GM18520 (cell line): ENCODE data around the gene JADE2.
"Not testable (repeated sequence)": the region's sequence is repeated elsewhere in the genome, so short reads cannot be mapped to it uniquely, and the experiment has no call there.

Experiments
- ATAC-seq: cut with Tn5 transposase; IDR thresholded peaks from one replicate; pipeline ENCODE4 v1.9.1; 2021; ENCODE audit not compliant: unreplicated experiment

JADE2 gene

GRCh38 chr5:134524826-134525682 is at the start of gene JADE2:
TSS of gene JADE2 (plus strand) at chr5:134525670. CDS start at chr5:134535858, 10,188 bp downstream.
- ATAC-seq = peak; percentile 28

DNA sequence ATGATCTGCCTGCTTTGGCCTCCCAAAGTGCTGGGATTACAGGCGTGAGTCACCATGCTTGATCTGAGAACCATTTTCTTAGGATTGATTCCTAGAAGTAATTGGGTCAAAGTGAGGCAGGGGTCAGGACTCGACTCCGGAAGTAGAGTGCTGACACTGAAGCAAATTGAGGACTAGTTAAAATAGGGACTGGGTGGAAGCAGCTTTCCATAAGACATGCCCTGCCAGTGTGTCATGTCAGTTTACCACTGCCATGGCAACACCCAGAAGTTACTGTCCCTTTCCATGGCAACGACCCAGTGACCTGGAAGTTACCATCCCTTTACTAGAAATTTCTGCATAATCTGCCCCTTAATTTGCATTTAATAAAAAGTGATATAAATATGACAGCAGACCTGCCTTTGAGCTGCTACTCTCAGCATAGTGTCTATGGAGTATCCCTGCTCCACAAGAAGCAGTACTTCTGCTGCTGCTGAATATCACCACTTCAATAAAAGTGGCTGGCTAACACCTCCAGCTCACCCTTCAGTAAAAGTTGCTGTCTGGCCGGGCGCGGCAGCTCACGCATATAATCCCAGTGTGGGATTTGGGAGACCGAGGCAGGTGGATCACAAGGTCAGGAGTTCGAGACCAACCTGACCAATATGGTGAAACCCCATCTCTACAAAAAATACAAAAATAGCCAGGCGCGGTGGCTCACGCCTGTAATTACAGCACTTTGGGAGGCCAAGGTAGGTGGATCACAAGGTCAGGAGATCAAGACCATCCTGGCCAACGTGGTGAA is 47.8 kb upstream of the JADE2 start:
- no peak for ATAC-seq

- ATAC-seq = no peak
These were observed 45.6 kb upstream of the JADE2 start for GRCh38 chr5:134479839-134480238.

DNA sequence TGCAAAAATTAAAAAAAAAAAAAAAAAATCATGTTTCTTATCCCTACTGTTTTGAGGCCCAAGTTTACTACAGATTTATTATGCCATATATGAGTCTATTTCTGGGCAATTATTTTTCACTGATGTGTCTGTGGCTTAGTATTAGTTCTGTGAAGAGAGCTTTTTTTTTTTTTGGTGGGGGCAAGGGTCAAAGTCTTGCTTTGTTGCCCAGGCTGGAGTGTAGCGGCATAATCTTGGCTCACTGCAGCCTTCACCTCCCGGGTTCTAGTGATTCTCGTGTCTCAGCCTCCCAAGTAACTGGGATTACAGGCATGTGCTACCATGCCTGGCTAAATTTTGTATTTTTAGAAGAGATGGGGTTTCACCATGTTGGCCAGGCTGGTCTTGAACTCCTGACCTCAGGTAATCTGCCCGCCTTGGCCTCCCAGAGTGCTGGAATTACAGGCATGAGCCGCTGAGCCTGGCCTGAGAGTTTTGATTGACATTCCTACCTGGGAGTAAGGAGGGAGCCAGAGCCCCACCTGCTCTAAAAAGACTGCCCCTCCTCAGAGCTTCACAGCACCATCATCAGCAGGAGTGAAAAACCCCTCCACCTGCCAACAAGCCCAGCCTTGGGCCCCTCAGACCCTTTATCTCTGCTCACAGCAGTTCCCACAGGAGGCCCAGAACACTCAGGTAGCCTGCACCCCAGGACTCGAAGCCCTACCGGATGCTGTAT is 36.1 kb upstream of the JADE2 start:
- ATAC-seq = no peak

DNA sequence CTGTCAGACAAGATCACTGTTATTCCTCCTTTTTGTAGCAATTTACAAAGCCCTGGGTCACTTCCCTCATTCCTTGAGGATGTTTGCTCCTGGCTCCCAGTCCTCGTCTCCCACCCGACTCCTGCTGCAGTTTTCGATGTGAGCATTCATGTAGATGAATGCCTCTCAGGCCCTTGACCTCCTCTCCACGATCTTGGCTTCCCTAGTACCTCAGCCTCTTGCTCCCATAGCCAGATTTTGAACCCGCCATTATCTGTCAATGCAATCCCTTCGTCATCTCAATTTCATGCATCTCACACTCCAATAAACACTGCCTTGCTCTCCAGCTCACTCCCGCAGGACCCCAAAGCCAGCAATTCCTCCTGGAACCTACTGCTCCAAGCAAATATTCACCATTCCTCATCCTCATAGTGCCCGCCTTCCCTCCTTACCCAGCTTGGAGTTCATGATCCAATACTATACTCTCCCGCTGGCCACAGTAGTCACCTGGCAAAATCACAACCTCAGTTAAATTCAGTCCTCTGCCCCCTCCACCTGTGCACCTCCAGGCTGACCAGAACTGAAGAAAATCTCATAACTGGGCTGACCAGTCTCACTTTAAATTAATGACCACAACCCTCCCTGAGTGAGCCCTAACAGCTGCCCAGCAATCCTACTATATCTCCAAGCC is 35.1 kb upstream of the JADE2 start:
- no peak for ATAC-seq

DNA sequence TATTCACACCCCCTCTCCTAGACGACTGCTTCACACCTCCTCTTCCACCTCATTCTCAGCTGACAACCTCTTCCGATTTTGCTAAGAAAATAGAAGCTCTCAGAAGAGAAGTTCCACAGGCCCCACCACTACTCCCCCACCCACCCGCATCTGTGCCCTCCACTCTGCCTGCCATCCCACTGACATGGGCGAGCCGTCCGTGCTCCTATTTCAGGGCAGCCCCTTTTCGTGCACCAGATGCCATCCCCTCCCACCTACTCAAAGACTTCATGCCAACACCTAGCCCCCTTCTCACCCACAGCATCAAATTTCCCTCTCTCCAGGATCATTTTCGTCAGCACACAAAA is 34.6 kb upstream of the JADE2 start:
- ATAC-seq = no peak

GRCh38 chr5:134491841-134492442 is 33.5 kb upstream of the JADE2 start:
- no peak for ATAC-seq

DNA sequence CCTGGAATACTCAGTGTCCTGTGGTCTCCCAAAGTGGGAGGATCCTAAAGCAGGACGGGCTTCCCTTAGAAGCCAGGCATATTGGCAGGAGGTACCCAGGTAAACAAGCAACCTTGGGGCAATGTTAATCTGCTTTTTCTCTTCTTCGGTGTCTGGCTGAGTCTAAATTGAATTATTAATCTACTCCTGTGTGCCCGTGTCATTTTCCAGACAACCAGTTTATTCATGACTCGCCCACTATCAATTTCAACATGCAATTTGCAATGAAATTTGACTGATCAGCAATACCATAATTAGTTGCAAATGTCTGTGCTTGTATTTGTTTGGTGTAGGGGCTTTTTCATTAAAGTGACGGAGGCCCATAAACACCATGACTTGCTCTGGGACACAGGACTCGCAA is 32.9 kb upstream of the JADE2 start:
- ATAC-seq = no peak

GRCh38 chr5:134493461-134494055 is 31.9 kb upstream of the JADE2 start:
- no peak for ATAC-seq

GRCh38 chr5:134494780-134495179 is 30.7 kb upstream of the JADE2 start:
- ATAC-seq = no peak

DNA sequence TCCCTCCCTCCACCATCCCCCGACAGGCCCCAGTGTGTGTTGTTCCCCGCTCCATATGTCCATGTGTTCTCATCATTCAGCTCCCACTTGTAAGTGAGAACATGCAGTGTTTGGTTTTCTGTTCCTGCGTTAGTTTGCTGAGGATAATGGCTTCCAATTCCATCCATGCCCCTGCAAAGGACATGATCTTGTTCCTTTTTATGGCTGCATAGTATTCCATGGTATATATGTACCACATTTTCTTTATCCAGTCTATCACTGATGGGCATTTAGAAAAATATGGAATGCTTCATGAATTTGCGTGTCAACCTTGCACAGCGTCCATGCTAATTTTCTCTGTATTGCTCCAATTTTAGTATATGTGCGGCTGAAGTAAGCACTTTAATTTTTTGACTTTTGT is 25.6 kb upstream of the JADE2 start:
- ATAC-seq = not testable (repeated sequence)

DNA sequence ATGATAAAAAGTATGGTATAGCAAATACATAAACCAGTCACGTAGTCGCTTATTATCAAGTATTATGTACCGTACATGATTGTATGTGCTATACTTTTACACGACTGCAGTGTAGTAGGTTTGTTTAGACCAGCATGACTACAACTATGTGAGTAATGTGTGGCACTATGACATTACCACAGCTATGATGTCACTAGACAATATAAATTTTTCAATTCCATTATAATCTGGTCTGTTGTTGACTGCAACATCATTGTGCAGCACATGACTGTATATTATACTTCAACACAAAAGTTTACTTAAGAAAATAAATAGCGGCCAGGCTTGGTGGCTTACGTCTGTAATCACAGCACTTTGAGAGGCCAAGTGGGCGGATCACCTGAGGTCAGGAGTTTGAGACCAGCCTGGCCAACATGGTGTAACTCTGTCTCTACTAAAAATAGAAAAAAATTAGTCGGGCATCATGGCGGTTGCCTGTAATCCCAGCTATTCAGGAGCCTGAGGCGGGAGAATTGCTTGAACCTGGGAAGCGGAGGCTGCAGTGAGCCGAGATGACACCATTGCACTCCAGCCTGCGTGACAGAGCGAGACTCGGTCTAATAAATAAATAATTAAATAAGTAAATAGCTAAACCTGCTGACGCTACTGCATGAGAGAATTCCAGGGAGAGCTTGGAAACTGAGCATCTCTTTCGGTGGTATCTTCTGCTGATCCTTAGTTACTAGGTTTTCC is 24.6 kb upstream of the JADE2 start:
- ATAC-seq = no peak

DNA sequence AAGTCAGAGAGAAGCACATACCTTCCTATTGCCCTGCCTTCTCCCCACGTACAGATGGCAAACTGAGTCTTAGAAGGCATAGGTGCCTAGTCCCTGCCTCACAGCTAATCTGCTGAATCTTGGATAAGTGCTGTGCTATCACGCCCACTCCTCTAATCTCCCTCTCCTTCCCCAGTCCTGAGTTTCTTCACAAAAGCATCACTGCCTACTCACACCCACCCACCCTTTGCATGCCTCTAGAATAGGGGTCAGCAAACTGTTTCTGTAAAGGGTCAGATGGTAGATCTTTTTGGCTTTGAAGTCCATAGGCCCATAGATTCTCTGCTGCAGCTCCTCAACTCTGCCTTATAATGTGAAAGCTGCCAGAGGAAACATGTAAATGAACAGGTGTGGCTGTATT is 23.2 kb upstream of the JADE2 start:
- ATAC-seq = no peak

GRCh38 chr5:134503088-134503936 is 22.2 kb upstream of the JADE2 start:
- peak; percentile 73 for ATAC-seq

DNA sequence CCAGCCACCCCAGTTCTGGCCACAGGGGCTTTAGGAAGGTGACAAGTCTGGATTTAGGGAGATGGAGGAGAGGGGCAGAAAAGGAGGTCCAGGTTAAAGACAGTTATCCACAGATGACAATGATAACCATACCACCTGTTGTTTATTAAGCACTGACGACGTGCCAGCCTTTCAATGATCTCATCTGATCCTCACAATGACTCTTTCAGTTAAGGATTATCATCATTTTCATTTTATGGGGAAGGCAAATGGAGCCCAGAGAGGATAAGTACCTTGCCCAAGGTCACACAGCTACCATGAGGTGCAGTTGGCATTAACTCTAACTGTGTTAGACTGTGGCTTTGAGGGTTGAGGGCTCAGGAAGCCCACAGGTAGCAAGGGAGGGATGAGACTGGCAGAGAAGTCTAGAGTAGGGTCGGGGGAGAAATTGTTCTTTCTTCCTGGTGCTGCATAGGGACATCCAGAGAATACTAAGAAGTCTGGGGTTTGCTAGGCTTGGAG is 21.5 kb upstream of the JADE2 start:
- no peak for ATAC-seq

DNA sequence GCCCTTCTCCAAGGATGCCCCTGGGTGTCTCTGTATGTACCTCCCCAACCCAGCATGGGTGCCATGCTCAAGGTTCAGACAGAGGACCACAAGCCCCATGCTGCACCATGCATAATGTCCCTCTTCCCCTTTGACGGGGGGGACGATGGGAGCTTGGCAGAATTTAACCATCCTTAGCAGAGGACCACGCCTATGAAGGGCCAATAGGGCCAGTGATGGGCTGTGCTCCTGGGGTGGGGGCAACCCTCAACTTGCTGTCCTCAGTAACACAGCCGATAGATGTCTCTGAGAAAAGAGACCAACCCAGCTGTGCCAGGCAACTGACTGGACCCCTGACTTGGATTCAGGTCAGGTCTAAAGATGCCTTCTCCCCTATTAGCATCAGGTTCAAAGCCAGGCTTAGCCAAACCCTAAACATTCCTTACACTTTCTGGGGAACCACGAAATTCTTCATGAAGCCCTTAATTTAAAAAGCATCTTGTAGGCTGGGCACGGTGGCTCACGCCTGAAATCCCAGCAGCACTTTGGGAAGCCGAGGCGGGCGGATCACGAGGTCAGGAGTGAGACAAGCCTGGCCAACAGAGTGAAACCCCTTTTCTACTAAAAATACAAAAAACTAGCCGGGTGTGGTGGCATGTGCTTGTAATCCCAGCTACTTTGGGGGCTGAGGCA is 20.7 kb upstream of the JADE2 start:
- no peak for ATAC-seq

DNA sequence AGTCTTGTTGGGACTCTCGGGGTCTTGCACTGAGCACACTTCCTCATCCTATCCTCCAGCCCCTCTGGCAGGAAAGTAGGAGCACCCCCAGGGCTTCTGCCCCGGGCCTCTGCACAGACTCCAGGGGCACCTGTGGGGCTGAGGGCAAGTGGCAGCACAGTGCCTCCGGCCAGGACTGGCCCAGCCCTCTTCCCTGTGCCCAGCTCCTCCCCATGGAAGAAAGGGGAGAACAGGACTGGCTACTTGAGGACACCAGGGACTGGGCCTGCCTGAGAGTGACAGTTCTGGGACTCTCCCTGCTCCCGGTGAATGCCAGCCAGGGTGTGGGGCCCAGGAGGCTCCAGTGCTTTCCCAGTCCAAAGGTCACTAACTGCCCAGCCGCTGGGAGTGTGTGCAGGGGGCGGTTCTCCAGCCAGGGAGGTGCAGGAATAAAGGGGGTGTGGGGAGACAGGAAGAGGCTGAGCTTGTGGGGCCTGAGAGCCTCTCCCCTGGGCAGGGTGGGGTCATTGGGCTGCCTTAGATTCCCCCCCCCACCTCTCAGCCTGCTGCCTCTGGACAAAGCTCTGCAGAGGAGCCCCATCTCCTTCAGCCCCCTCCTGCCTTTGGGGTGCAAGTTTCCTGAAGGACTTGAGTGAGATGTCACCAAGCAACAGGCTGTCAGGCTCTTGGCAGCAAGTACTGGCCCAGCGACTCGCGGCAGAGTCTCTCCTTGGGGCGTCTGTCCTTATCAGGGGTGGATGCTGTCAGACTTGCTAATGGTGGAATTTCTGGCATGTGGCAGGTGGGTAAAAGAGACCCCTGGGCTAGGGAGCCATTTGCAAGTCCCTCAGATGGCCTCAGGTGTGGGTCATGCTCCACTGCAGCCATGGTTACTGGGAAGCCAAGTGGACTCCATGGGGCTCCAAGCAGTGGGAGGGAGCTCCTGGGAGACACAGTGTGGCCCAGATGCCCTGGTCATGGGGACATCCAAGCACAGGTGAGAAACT is 19.1 kb upstream of the JADE2 start:
- ATAC-seq = no peak
